K562 (cell line): ENCODE measurements around the gene GTPBP2. TPM values are rescaled to one million over a fixed set of nuclear protein-coding genes. Genes with fewer than 3 reads are reported as not detected.

Source experiments
- ATF7 ChIP-seq: fragments of 450-650 bp; IDR thresholded peaks from 2 replicates; pipeline ENCODE4 v1.7.1; 2014; ENCODE audit warnings: mild to moderate bottlenecking, moderate library complexity
- CEBPB ChIP-seq: fragments of 450-650 bp; IDR thresholded peaks from 2 replicates; pipeline ENCODE4 v1.6.1; 2016; ENCODE audit warnings: missing genetic modification characterization, missing compliant biosample characterization
- EHMT2 ChIP-seq: fragments of 450-650 bp; IDR thresholded peaks from 2 replicates; pipeline ENCODE4 v1.6.1; 2018; ENCODE audit warnings: antibody characterized with exemption
- GABPA ChIP-seq: fragments of 200-800 bp; sonication (Bioruptor generic); conservative IDR thresholded peaks from 2 replicates; pipeline ENCODE4 v1.6.1; 2016; ENCODE audit warnings: low read depth, missing genetic modification characterization, missing compliant biosample characterization
- RBM15 ChIP-seq: fragments of 200-400 bp; formaldehyde crosslinking; IDR thresholded peaks from 2 replicates; pipeline ENCODE4 v1.6.1; 2018; ENCODE audit warnings: mild to moderate bottlenecking, low read length, moderate library complexity; ENCODE audit not compliant: insufficient read depth
- TCFL5 ChIP-seq: fragments of 250-450 bp; sonication (Bioruptor Pico); conservative IDR thresholded peaks from 2 replicates; pipeline ENCODE4 v1.6.1; 2021; ENCODE audit warnings: mild to moderate bottlenecking, moderate library complexity, matching md5 sums
- TEAD1 ChIP-seq, 2 experiments: fragments of 450-650 bp in 1 of 2; sonication (generic) in 1 of 2; formaldehyde crosslinking; IDR thresholded peaks; 2 replicates each; pipeline versions ENCODE4 v1.4.0 to v1.8.0; 2020 to 2022; ENCODE audit warnings: mild to moderate bottlenecking in 2 of 2, missing genetic modification reagents in 1 of 2
- U2AF2 ChIP-seq: fragments of 200-400 bp; formaldehyde crosslinking; optimal IDR thresholded peaks from 2 replicates; pipeline ENCODE3; 2017; ENCODE audit warnings: low read depth, mild to moderate bottlenecking, low read length
- ZNF140 ChIP-seq: fragments of 250-450 bp; sonication (Bioruptor Pico); IDR thresholded peaks from 2 replicates; pipeline ENCODE4 v1.8.0; 2021; ENCODE audit warnings: moderate library complexity, mild to moderate bottlenecking, inconsistent platforms
- ZNF668 ChIP-seq: fragments of 250-450 bp; sonication (Bioruptor Pico); IDR thresholded peaks from 2 replicates; pipeline ENCODE4 v1.8.0; 2022; ENCODE audit warnings: mild to moderate bottlenecking, inconsistent platforms
- ZNF75A ChIP-seq: fragments of 450-650 bp; formaldehyde crosslinking; IDR thresholded peaks from 2 replicates; pipeline ENCODE4 v1.4.0; 2020; ENCODE audit warnings: mild to moderate bottlenecking
- polyA plus RNA-seq, 8 experiments: library from polyadenylated mRNA; depleted of rRNA in 4 of 8; stranded (reverse) in 5 of 8; unstranded in 3 of 8; fragments of >200 nt; fragmentation: Nextera tagmentation in 2 of 8; fragmentation: Illumina TruSeq in 1 of 8; extraction: Ambion mirVana in 2 of 8; extraction: Trizol in 1 of 8; gene quantifications; 2 replicates each; pipeline versions ENCODE4 v1.2.1 to v1.2.3, GENCODE V29; 2011 to 2014; ENCODE audit warnings: inconsistent platforms in 1 of 8, missing spikeins in 1 of 8
- total RNA-seq, 7 experiments: library from RNA; depleted of rRNA in 6 of 7; stranded (reverse); fragments of >200 nt in 6 of 7; fragmentation: Illumina TruSeq in 2 of 7; extraction: Trizol in 2 of 7; gene quantifications; 2 replicates each; pipeline versions ENCODE4 v1.2.1 to v1.2.3, GENCODE V29; 2011 to 2021; ENCODE audit warnings: low replicate concordance in 1 of 7
- TF ChIP-seq, protein P1 (sequence below), 2 experiments: fragments of 450-650 bp; conservative IDR thresholded peaks; 2 replicates each; pipeline ENCODE4 v1.6.1; 2017; ENCODE audit warnings: mild to moderate bottlenecking in 2 of 2, moderate library complexity in 2 of 2
- TF ChIP-seq, protein P2 (sequence below): sonication (generic); formaldehyde crosslinking; IDR thresholded peaks from 2 replicates; pipeline ENCODE4 v1.8.0; 2022; ENCODE audit warnings: missing genetic modification reagents, mild to moderate bottlenecking, moderate library complexity, borderline replicate concordance
- TF ChIP-seq, protein P3 (sequence below): IDR thresholded peaks from 3 replicates; pipeline ENCODE4 v1.6.1; 2011; ENCODE audit warnings: borderline replicate concordance, mild to moderate bottlenecking, moderate library complexity; ENCODE audit not compliant: insufficient read length; ENCODE audit errors: extremely low read depth
- TF ChIP-seq, protein P4 (sequence below): fragments of 450-650 bp; IDR thresholded peaks from 2 replicates; pipeline ENCODE4 v1.6.1; 2017; ENCODE audit warnings: antibody characterized with exemption, mild to moderate bottlenecking

GTPBP2 gene
- total and polyA plus RNA-seq, 9 of the 15 experiments (the other 6 are each of a cell fraction or from before 2014, with no cell fraction given), result 48.4 to 196 (median 111) TPM

DNA sequence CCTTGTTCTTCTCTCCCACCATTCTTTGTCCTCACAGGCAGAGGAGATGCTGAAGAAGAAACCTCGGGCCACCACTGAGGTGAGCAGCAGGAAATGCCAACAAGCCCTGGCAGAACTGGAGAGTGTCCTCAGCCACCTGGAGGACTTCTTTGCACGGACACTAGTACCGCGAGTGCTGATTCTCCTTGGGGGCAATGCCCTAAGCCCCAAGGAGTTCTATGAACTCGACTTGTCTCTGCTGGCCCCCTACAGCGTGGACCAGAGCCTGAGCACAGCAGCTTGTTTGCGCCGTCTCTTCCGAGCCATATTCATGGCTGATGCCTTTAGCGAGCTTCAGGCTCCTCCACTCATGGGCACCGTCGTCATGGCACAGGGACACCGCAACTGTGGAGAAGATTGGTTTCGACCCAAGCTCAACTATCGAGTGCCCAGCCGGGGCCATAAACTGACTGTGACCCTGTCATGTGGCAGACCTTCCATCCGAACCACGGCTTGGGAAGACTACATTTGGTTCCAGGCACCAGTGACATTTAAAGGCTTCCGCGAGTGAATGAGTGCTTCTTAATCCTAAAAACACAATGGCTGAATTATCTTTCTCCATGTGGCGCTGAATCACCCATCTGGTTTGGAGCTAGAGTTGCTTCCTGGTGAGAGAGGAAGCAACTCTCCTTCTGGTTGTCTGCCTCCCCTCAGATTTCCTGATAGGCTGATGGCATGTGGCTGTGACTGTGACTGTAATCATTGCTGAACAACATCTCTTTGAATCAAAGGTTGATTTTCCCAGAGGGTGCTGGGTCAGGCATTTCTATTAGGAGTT lies 11.1 kb upstream of the GTPBP2 start (continued):
- no peak for TF ChIP-seq ZNF668 (CRISPR knock-in tag)
- no peak for TF ChIP-seq ZNF75A (CRISPR knock-in tag)
- TF ChIP-seq ZNF140 (CRISPR knock-in tag), result no peak
- no peak for TF ChIP-seq RBM15
- TF ChIP-seq, protein P1, sequence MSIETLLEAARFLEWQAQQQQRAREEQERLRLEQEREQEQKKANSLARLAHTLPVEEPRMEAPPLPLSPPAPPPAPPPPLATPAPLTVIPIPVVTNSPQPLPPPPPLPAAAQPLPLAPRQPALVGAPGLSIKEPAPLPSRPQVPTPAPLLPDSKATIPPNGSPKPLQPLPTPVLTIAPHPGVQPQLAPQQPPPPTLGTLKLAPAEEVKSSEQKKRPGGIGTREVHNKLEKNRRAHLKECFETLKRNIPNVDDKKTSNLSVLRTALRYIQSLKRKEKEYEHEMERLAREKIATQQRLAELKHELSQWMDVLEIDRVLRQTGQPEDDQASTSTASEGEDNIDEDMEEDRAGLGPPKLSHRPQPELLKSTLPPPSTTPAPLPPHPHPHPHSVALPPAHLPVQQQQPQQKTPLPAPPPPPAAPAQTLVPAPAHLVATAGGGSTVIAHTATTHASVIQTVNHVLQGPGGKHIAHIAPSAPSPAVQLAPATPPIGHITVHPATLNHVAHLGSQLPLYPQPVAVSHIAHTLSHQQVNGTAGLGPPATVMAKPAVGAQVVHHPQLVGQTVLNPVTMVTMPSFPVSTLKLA (conservative IDR thresholded peaks at IDR 0.05), result peak; percentile 69 to 88
- peak; percentile 59; the same call in 1 of the 2 replicates for TF ChIP-seq EHMT2
- TF ChIP-seq U2AF2, result no peak
- TF ChIP-seq GABPA (tag), result peak; percentile 36; the same call in 1 of the 2 replicates
- TF ChIP-seq, protein P2, sequence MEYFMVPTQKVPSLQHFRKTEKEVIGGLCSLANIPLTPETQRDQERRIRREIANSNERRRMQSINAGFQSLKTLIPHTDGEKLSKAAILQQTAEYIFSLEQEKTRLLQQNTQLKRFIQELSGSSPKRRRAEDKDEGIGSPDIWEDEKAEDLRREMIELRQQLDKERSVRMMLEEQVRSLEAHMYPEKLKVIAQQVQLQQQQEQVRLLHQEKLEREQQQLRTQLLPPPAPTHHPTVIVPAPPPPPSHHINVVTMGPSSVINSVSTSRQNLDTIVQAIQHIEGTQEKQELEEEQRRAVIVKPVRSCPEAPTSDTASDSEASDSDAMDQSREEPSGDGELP (CRISPR knock-in tag), result peak; percentile 72
- TF ChIP-seq CEBPB, result no peak
- TF ChIP-seq, protein P3, sequence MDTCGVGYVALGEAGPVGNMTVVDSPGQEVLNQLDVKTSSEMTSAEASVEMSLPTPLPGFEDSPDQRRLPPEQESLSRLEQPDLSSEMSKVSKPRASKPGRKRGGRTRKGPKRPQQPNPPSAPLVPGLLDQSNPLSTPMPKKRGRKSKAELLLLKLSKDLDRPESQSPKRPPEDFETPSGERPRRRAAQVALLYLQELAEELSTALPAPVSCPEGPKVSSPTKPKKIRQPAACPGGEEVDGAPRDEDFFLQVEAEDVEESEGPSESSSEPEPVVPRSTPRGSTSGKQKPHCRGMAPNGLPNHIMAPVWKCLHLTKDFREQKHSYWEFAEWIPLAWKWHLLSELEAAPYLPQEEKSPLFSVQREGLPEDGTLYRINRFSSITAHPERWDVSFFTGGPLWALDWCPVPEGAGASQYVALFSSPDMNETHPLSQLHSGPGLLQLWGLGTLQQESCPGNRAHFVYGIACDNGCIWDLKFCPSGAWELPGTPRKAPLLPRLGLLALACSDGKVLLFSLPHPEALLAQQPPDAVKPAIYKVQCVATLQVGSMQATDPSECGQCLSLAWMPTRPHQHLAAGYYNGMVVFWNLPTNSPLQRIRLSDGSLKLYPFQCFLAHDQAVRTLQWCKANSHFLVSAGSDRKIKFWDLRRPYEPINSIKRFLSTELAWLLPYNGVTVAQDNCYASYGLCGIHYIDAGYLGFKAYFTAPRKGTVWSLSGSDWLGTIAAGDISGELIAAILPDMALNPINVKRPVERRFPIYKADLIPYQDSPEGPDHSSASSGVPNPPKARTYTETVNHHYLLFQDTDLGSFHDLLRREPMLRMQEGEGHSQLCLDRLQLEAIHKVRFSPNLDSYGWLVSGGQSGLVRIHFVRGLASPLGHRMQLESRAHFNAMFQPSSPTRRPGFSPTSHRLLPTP, result no peak
- TF ChIP-seq, protein P4, sequence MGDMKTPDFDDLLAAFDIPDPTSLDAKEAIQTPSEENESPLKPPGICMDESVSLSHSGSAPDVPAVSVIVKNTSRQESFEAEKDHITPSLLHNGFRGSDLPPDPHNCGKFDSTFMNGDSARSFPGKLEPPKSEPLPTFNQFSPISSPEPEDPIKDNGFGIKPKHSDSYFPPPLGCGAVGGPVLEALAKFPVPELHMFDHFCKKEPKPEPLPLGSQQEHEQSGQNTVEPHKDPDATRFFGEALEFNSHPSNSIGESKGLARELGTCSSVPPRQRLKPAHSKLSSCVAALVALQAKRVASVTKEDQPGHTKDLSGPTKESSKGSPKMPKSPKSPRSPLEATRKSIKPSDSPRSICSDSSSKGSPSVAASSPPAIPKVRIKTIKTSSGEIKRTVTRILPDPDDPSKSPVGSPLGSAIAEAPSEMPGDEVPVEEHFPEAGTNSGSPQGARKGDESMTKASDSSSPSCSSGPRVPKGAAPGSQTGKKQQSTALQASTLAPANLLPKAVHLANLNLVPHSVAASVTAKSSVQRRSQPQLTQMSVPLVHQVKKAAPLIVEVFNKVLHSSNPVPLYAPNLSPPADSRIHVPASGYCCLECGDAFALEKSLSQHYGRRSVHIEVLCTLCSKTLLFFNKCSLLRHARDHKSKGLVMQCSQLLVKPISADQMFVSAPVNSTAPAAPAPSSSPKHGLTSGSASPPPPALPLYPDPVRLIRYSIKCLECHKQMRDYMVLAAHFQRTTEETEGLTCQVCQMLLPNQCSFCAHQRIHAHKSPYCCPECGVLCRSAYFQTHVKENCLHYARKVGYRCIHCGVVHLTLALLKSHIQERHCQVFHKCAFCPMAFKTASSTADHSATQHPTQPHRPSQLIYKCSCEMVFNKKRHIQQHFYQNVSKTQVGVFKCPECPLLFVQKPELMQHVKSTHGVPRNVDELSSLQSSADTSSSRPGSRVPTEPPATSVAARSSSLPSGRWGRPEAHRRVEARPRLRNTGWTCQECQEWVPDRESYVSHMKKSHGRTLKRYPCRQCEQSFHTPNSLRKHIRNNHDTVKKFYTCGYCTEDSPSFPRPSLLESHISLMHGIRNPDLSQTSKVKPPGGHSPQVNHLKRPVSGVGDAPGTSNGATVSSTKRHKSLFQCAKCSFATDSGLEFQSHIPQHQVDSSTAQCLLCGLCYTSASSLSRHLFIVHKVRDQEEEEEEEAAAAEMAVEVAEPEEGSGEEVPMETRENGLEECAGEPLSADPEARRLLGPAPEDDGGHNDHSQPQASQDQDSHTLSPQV, result peak; percentile 93
- TF ChIP-seq TEAD1 (CRISPR knock-in tag; IDR thresholded peaks at IDR 0.05), result peak in 1 of 2 experiments; percentile 65; a peak in 2 of 4 replicates
- TF ChIP-seq ATF7, result no peak
- no peak for TF ChIP-seq TCFL5 (CRISPR knock-in tag)
